ENCODE measurements around the gene MRTFB. TPM values are rescaled to one million over a fixed set of nuclear protein-coding genes. Genes with fewer than 3 reads are reported as not detected.

MRTFB gene
- total RNA-seq, 4 donors from 2014 or later = 43.6 to 197 (median 65.5) TPM

DNA sequence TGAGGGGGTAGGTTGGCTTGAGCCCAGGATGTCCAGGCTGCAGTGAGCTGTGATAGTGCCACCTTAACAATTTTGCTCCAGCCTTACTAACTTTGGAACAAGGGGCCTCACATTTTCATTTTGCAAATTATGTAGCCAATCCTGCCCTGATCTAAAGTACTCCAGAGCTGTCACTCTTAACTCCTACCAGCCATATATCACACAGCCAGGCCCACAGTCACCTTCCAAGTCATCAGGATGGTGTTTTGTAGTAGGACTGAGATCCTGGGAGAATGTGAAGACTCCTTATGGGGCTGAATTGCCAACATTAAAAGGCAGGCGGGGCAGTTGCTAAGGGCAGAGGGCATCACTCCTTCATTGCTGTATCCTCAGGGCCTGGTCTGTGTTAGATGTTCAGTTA, 243.0 kb downstream of the MRTFB start:
- TF ChIP-seq POLR2A (IDR thresholded peaks at IDR 0.05) (no peak), POLR2AphosphoS5 (IDR thresholded peaks at IDR 0.05) (no peak), EP300 (IDR thresholded peaks at IDR 0.05) (no peak)
- TF ChIP-seq, protein P1, sequence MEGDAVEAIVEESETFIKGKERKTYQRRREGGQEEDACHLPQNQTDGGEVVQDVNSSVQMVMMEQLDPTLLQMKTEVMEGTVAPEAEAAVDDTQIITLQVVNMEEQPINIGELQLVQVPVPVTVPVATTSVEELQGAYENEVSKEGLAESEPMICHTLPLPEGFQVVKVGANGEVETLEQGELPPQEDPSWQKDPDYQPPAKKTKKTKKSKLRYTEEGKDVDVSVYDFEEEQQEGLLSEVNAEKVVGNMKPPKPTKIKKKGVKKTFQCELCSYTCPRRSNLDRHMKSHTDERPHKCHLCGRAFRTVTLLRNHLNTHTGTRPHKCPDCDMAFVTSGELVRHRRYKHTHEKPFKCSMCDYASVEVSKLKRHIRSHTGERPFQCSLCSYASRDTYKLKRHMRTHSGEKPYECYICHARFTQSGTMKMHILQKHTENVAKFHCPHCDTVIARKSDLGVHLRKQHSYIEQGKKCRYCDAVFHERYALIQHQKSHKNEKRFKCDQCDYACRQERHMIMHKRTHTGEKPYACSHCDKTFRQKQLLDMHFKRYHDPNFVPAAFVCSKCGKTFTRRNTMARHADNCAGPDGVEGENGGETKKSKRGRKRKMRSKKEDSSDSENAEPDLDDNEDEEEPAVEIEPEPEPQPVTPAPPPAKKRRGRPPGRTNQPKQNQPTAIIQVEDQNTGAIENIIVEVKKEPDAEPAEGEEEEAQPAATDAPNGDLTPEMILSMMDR (IDR thresholded peaks at IDR 0.05) = no peak
- Histone ChIP-seq H3K27ac (no peak overlapping the region), H3K4me3 (no peak overlapping the region), H3K27me3 (no peaks in the 10 kb centered on the region), H3K9me3 (no peaks in the 10 kb centered on the region), H3K4me1 (peaks cover 16% of the 10 kb centered on the region), H3K36me3 (no peaks in the 10 kb centered on the region)
- DNase-seq (ENCODE audit: low spot score in 2 of 2) = no peak
- 100% methylated on average over 1 of the region's 1 CpG for WGBS

DNA sequence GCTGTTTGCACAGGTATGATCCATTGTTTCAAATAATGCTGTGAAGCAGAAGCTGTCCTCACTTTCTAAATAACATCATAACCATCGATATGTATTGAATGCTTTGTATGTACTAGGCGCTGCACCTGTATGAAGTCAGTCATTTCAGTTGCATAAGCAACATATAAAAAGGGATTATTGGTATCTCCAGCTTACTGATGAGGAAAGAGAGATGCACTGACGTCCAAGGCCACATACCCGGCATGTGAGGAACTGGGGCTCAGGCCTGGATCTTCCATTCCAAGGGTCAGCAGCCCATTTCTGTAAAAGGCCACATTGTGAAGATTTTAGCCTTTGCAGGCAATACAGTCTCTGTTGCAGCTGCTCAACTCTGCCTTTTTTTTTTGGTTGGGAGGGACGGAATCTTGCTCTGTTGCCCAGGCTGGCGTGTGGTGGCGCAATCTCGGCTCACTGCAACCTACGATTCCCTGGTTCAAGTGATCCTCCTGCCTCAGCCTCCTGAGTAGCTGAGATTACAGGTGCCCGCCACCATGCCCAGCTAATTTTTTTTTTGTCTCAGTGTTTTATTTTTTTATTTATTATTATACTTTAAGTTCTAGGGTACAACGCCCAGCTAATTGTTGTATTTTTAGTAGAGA, 244.7 kb downstream of the MRTFB start:
- 86% methylated on average over 11 of the region's 11 CpGs for WGBS
- Histone ChIP-seq H3K9me3 (no peaks in the 10 kb centered on the region), H3K4me3 (no peak overlapping the region), H3K4me1 (peaks cover under 1% of the 10 kb centered on the region), H3K27me3 (no peaks in the 10 kb centered on the region), H3K27ac (no peak overlapping the region), H3K36me3 (no peaks in the 10 kb centered on the region)
- TF ChIP-seq EP300 (IDR thresholded peaks at IDR 0.05) (no peak), POLR2AphosphoS5 (IDR thresholded peaks at IDR 0.05) (no peak), POLR2A (IDR thresholded peaks at IDR 0.05) (no peak)
- TF ChIP-seq, protein P1 (IDR thresholded peaks at IDR 0.05) = no peak
- DNase-seq (ENCODE audit: low spot score in 2 of 2) = no peak

Other genes with a start within 250 kb of the MRTFB start
- 1 to 10 TPM; 4.3 to 6.0 (median 5.2) TPM for gene ERCC4, start 151.2 kb upstream of the MRTFB start, total RNA-seq

All from suprapubic skin (tissue), 4 donors.